CD4-positive, alpha-beta T cell (primary cell): ENCODE results near the gene ZNF385D. TPM values are rescaled to one million over a fixed set of nuclear protein-coding genes. Genes with fewer than 3 reads are reported as not detected.

Source experiments
- ATAC-seq: fragments of 200-7000 bp; cut with Tn5 transposase; one replicate; pipeline ENCODE4 v1.10.0; 2022; ENCODE audit warnings: mild to moderate bottlenecking; ENCODE audit not compliant: poor library complexity
- CTCF ChIA-PET: fragments of 350-600 bp; sonication (Branson Sonifier 250); formaldehyde crosslinking; loops from one replicate; lab custom pipeline; 2021; ENCODE audit warnings: antibody characterized with exemption, inconsistent platforms; lab: Charles Lee
- POLR2A ChIA-PET: fragments of 350-600 bp; sonication (Branson Sonifier 250); formaldehyde crosslinking; loops from one replicate; lab custom pipeline; 2021; ENCODE audit warnings: antibody characterized with exemption, inconsistent platforms; lab: Charles Lee
- DNase-seq, 14 experiments: peaks; one replicate each; pipeline ENCODE4 v3.0.0-alpha.2; 2013 to 2020; ENCODE audit warnings: mixed read lengths in 2 of 14
- H3K27ac ChIP-seq, 2 donors: one replicate each; pipeline versions ENCODE4 v1.5.1 to v1.7.0; 2013; ENCODE audit warnings: low read length in 2 of 2, low read depth in 1 of 2, mild to moderate bottlenecking in 1 of 2
- H3K27me3 ChIP-seq, 2 experiments: 1 replicate in 1 of 2; 2 replicates in 1 of 2; pipeline versions ENCODE4 v1.6.1 to v1.7.0; 2013; ENCODE audit warnings: low read length in 2 of 2, control low read depth in 1 of 2, mild to moderate bottlenecking in 1 of 2, moderate library complexity in 1 of 2; ENCODE audit not compliant: insufficient read depth in 2 of 2, control insufficient read depth in 1 of 2
- H3K36me3 ChIP-seq: one replicate; pipeline ENCODE4 v1.6.1; 2013; ENCODE audit warnings: low read length, control low read depth; ENCODE audit not compliant: insufficient read depth
- H3K4me1 ChIP-seq: one replicate; pipeline ENCODE4 v1.6.1; 2013; ENCODE audit warnings: low read length, control low read depth; ENCODE audit not compliant: insufficient read depth
- H3K4me3 ChIP-seq: one replicate; pipeline ENCODE4 v1.5.1; 2013; ENCODE audit warnings: mild to moderate bottlenecking, low read length, moderate library complexity
- H3K9me3 ChIP-seq, 2 experiments: 1 replicate in 1 of 2; 2 replicates in 1 of 2; pipeline versions ENCODE4 v1.6.1 to v1.7.0; 2013; ENCODE audit warnings: low read length in 2 of 2, mild to moderate bottlenecking in 2 of 2, control low read depth in 1 of 2, moderate library complexity in 1 of 2; ENCODE audit not compliant: control insufficient read depth in 1 of 2, insufficient read depth in 1 of 2
- H3K27ac Mint-ChIP-seq: one replicate; pipeline ENCODE4 v1.8.0; 2020; ENCODE audit warnings: mixed read lengths
- H3K27me3 Mint-ChIP-seq: one replicate; pipeline ENCODE4 v1.8.0; 2021; ENCODE audit warnings: mixed read lengths
- H3K36me3 Mint-ChIP-seq: one replicate; pipeline ENCODE4 v1.8.0; 2021; ENCODE audit warnings: low read depth, mixed read lengths
- H3K4me1 Mint-ChIP-seq: one replicate; pipeline ENCODE4 v1.8.0; 2021; ENCODE audit warnings: low read depth, mixed read lengths
- H3K4me3 Mint-ChIP-seq: one replicate; pipeline ENCODE4 v1.8.0; 2020; ENCODE audit warnings: mild to moderate bottlenecking, mixed read lengths
- H3K9me3 Mint-ChIP-seq: one replicate; pipeline ENCODE4 v1.8.0; 2020; ENCODE audit warnings: mixed read lengths
- intact Hi-C, 2 experiments: fragments of 100-400 bp; cut with DNase I in 1 of 2; cut with micrococcal nuclease in 1 of 2; formaldehyde crosslinking; loops; one replicate each; pipeline versions ENCODE4 v1.15.1 to v1.9.0; 2023 to 2025; cut with DNase I, micrococcal nuclease
- total RNA-seq, 174 experiments: library from RNA in 2 of 174; stranded (reverse) in 2 of 174; gene quantifications; one replicate each; pipeline ENCODE4 v1.2.3 and lab custom pipeline; 2021 to 2026
- TF ChIP-seq, protein P1 (sequence below): fragments of 200-600 bp; IDR thresholded peaks from one replicate; pipeline ENCODE4 v1.8.0; 2022; ENCODE audit warnings: antibody characterized with exemption, mild to moderate bottlenecking

The ZNF385D gene
- total RNA-seq, 2 experiments from 2014 or later = not detected

DNA sequence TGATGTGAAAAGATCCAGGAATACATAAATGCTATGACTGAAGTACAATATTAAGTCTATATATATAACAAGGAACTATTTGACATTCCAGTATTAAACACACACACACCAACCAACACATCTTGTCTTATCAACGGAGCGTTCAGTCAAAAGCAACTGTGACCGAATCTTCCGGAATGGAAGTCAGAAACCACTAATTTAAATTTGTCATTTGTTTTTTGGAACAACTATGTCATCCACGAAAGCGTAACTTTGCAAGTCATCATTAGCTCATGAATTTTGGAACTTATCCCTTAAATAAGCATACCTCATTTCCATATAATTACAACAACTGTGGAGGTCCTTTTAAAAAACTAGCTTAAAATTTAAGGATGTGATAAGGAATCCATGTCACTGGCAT lies 5.0 kb downstream of the ZNF385D start:
- H3K4me3 ChIP-seq = no peak overlapping the region
- Mint-ChIP-seq H3K4me1 (no peaks in the 10 kb centered on the region), H3K4me3 (no peak overlapping the region), H3K27me3 (peaks cover 12% of the 10 kb centered on the region), H3K36me3 (no peaks in the 10 kb centered on the region), H3K27ac (no peak overlapping the region), H3K9me3 (no peaks in the 10 kb centered on the region)
- no peaks in the 10 kb centered on the region for H3K36me3 ChIP-seq
- DNase-seq (no peak), ATAC-seq (no peak)
- H3K27ac ChIP-seq = no peak overlapping the region
- intact Hi-C loops = no loop called here
- TF ChIP-seq, protein P1, sequence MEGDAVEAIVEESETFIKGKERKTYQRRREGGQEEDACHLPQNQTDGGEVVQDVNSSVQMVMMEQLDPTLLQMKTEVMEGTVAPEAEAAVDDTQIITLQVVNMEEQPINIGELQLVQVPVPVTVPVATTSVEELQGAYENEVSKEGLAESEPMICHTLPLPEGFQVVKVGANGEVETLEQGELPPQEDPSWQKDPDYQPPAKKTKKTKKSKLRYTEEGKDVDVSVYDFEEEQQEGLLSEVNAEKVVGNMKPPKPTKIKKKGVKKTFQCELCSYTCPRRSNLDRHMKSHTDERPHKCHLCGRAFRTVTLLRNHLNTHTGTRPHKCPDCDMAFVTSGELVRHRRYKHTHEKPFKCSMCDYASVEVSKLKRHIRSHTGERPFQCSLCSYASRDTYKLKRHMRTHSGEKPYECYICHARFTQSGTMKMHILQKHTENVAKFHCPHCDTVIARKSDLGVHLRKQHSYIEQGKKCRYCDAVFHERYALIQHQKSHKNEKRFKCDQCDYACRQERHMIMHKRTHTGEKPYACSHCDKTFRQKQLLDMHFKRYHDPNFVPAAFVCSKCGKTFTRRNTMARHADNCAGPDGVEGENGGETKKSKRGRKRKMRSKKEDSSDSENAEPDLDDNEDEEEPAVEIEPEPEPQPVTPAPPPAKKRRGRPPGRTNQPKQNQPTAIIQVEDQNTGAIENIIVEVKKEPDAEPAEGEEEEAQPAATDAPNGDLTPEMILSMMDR = no peak
- peaks cover 0 to 7% of the 10 kb centered on the region in 2 experiments for H3K9me3 ChIP-seq
- no peaks in the 10 kb centered on the region for H3K27me3 ChIP-seq
- no peaks in the 10 kb centered on the region for H3K4me1 ChIP-seq
- ChIA-PET POLR2A (no interaction called here), CTCF (no interaction called here)

DNA sequence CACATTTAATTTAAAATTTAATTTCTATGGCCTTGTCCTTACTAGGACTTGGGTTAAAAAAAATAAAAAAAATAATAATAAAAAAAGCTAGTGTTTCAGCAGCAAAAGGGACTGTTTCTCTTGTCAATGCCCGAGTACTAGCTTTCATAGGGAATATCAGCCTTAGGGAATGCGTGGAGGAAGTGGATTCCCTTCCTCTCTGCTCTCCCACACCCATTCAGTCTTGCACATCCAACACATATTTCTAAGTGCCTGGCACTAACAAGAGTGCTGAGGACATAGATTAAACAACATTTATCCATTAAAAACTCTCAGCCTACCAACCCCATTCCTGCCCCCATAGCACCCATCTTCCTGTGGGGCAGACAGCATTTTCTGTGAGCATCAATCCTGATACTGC lies 6.2 kb downstream of the ZNF385D start:
- Histone ChIP-seq H3K36me3 (no peaks in the 10 kb centered on the region), H3K9me3 (peaks cover 0 to 4% of the 10 kb centered on the region in 2 experiments), H3K4me1 (no peaks in the 10 kb centered on the region), H3K27ac (no peak overlapping the region), H3K4me3 (no peak overlapping the region), H3K27me3 (no peaks in the 10 kb centered on the region)
- H3K27me3 Mint-ChIP-seq = peaks cover 4% of the 10 kb centered on the region
- DNase-seq (no peak), ATAC-seq (no peak)
- no peaks in the 10 kb centered on the region for H3K36me3 Mint-ChIP-seq
- TF ChIP-seq, protein P1 = no peak
- no peaks in the 10 kb centered on the region for H3K9me3 Mint-ChIP-seq
- POLR2A ChIA-PET = no interaction called here
- H3K4me1 Mint-ChIP-seq = no peaks in the 10 kb centered on the region
- no peak overlapping the region for H3K4me3 Mint-ChIP-seq
- no peak overlapping the region for H3K27ac Mint-ChIP-seq
- intact Hi-C loops = no loop called here
- CTCF ChIA-PET = no interaction called here

DNA sequence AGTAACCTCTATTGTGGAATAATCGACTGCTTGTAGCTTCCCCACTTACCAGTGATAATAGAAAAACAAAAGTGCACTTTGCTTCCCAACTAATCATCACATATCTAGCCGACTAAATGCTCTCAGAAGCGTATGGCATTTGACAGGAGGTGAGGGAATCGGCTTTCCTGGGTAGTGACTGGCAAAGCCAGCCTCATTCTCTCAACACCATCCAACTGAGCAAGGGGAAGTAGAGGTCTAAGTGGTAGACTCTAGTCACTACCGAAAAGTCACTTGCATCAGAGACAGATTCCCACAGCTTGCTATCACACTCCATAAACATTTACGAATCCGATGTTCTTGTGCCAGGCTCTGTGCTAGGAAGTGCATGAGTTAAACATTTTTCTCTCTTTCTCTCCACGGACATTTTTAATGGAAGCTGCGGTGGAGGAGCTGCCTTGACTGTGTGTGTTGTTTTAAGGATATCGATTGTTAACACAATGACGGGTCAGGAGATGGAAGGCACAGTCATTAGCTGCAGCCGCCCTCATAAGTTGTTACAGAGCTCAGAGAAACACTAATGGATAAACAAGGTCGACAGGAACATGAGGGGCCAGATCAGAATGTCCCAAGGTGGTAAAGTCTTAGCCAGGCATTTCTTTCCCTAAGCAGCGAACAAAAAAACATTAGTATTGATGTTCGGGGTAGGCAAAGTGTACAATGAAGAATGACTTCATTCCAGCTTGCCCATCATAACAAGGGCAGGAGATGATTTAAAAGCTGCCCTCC lies 11.9 kb downstream of the ZNF385D start:
- intact Hi-C loops = no loop called here
- Histone ChIP-seq H3K4me3 (no peak overlapping the region), H3K36me3 (no peaks in the 10 kb centered on the region), H3K9me3 (peaks cover 0 to 7% of the 10 kb centered on the region in 2 experiments), H3K4me1 (no peaks in the 10 kb centered on the region), H3K27ac (no peak overlapping the region), H3K27me3 (no peaks in the 10 kb centered on the region)
- Mint-ChIP-seq H3K4me3 (no peak overlapping the region), H3K36me3 (no peaks in the 10 kb centered on the region), H3K4me1 (no peaks in the 10 kb centered on the region), H3K9me3 (peaks cover 3% of the 10 kb centered on the region), H3K27me3 (no peaks in the 10 kb centered on the region), H3K27ac (no peak overlapping the region)
- TF ChIP-seq, protein P1 = no peak
- CTCF ChIA-PET = no interaction called here
- POLR2A ChIA-PET = no interaction called here
- ATAC-seq (no peak), DNase-seq (no peak)
